ENCODE data around the gene PTX4. TPM values are rescaled to one million over a fixed set of nuclear protein-coding genes. Genes with fewer than 3 reads are reported as not detected.

PTX4 gene
- total and polyA plus RNA-seq, 2 experiments from 2014 or later: not detected

DNA sequence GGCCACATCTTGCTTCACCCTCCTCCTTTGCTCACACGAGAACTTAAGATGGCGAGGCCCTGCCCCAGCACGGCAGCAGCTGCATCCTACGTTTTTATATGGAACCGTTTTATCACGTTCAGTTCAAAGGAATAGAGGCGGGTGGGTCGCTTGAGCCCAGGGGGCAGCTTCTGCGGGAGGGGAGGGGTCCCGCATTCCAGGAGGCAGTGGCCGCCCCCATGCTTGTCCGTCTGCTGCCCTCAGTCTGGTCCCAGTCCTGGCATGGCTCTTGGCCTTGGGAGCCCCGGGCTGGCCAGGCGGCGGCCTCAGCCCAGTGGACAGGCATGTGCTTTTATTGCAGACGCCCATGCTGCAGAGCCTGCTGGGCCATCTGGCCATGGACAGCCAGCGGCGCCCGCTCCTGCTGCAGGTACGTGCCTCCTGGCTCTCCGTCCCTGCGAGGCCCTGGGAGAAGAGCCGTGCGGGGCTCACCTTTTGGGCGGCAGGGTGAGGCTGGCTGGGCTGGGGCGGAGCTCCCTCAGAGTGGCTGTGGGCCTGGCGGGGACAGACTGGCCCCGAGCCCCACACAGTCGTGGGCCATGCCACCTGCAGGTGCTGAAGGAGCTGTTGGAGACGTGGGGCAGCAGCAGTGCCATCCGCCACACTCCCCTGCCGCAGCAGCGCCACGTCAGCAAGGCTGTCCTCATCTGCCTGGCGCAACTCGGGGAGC lies 11.2 kb upstream of the PTX4 start:
- H4K20me1 ChIP-seq (replicated peaks; ENCODE audit: insufficient read depth): no peaks in the 10 kb centered on the region
- H3K27me3 ChIP-seq (ENCODE audit: insufficient read depth): no peaks in the 10 kb centered on the region
- no peaks in the 10 kb centered on the region for H3F3A ChIP-seq (replicated peaks; ENCODE audit: low read depth)
- H3K27ac Mint-ChIP-seq: no peak overlapping the region
- peaks cover 6% of the 10 kb centered on the region for H3K27me3 Mint-ChIP-seq (ENCODE audit: insufficient read depth, low read depth, poor library complexity)
- H3K9me3 Mint-ChIP-seq: no peaks in the 10 kb centered on the region
- H3K27ac ChIP-seq (ENCODE audit: low read depth): no peak overlapping the region
- H3K4me3 Mint-ChIP-seq: no peak overlapping the region
- no peaks in the 10 kb centered on the region for H3K4me1 Mint-ChIP-seq
- H3K4me2 ChIP-seq: no peak overlapping the region
- peaks cover 38% of the 10 kb centered on the region for H3K36me3 Mint-ChIP-seq (ENCODE audit: low read depth)
- H2AFZ ChIP-seq: no peak overlapping the region
- ATAC-seq (no peak), DNase-seq (ENCODE audit: low spot score) (no peak)
- TF ChIP-seq ETS1 (IDR thresholded peaks at IDR 0.05) (no peak), JUNB (IDR thresholded peaks at IDR 0.05; ENCODE audit: unreplicated experiment) (no peak), NANOG (IDR thresholded peaks at IDR 0.05; ENCODE audit: borderline replicate concordance) (no peak), POLR2AphosphoS5 (IDR thresholded peaks at IDR 0.05; ENCODE audit: low read depth) (no peak), EZH2 (IDR thresholded peaks at IDR 0.05; ENCODE audit: low read depth, unreplicated experiment) (no peak), CREB1 (CRISPR knock-in tag; IDR thresholded peaks at IDR 0.05; ENCODE audit: low read depth) (no peak), ZNF114 (CRISPR knock-in tag; IDR thresholded peaks at IDR 0.05) (no peak), STAT1 (IDR thresholded peaks at IDR 0.05; ENCODE audit: unreplicated experiment) (no peak), ZNF331 (CRISPR knock-in tag; IDR thresholded peaks at IDR 0.05; ENCODE audit: low read depth) (no peak), EZH2phosphoT487 (IDR thresholded peaks at IDR 0.05; ENCODE audit: unreplicated experiment) (no peak), REST (IDR thresholded peaks at IDR 0.05; ENCODE audit: unreplicated experiment) (no peak)
- TF ChIP-seq, protein P1, sequence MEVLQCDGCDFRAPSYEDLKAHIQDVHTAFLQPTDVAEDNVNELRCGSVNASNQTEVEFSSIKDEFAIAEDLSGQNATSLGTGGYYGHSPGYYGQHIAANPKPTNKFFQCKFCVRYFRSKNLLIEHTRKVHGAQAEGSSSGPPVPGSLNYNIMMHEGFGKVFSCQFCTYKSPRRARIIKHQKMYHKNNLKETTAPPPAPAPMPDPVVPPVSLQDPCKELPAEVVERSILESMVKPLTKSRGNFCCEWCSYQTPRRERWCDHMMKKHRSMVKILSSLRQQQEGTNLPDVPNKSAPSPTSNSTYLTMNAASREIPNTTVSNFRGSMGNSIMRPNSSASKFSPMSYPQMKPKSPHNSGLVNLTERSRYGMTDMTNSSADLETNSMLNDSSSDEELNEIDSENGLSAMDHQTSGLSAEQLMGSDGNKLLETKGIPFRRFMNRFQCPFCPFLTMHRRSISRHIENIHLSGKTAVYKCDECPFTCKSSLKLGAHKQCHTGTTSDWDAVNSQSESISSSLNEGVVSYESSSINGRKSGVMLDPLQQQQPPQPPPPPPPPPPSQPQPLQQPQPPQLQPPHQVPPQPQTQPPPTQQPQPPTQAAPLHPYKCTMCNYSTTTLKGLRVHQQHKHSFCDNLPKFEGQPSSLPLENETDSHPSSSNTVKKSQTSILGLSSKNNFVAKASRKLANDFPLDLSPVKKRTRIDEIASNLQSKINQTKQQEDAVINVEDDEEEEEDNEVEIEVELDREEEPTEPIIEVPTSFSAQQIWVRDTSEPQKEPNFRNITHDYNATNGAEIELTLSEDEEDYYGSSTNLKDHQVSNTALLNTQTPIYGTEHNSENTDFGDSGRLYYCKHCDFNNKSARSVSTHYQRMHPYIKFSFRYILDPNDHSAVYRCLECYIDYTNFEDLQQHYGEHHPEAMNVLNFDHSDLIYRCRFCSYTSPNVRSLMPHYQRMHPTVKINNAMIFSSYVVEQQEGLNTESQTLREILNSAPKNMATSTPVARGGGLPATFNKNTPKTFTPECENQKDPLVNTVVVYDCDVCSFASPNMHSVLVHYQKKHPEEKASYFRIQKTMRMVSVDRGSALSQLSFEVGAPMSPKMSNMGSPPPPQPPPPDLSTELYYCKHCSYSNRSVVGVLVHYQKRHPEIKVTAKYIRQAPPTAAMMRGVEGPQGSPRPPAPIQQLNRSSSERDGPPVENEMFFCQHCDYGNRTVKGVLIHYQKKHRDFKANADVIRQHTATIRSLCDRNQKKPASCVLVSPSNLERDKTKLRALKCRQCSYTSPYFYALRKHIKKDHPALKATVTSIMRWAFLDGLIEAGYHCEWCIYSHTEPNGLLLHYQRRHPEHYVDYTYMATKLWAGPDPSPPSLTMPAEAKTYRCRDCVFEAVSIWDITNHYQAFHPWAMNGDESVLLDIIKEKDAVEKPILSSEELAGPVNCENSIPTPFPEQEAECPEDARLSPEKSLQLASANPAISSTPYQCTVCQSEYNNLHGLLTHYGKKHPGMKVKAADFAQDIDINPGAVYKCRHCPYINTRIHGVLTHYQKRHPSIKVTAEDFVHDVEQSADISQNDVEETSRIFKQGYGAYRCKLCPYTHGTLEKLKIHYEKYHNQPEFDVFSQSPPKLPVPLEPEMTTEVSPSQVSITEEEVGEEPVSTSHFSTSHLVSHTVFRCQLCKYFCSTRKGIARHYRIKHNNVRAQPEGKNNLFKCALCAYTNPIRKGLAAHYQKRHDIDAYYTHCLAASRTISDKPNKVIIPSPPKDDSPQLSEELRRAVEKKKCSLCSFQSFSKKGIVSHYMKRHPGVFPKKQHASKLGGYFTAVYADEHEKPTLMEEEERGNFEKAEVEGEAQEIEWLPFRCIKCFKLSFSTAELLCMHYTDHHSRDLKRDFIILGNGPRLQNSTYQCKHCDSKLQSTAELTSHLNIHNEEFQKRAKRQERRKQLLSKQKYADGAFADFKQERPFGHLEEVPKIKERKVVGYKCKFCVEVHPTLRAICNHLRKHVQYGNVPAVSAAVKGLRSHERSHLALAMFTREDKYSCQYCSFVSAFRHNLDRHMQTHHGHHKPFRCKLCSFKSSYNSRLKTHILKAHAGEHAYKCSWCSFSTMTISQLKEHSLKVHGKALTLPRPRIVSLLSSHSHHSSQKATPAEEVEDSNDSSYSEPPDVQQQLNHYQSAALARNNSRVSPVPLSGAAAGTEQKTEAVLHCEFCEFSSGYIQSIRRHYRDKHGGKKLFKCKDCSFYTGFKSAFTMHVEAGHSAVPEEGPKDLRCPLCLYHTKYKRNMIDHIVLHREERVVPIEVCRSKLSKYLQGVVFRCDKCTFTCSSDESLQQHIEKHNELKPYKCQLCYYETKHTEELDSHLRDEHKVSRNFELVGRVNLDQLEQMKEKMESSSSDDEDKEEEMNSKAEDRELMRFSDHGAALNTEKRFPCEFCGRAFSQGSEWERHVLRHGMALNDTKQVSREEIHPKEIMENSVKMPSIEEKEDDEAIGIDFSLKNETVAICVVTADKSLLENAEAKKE (CRISPR knock-in tag; IDR thresholded peaks at IDR 0.05): no peak
- TF ChIP-seq, protein P2, sequence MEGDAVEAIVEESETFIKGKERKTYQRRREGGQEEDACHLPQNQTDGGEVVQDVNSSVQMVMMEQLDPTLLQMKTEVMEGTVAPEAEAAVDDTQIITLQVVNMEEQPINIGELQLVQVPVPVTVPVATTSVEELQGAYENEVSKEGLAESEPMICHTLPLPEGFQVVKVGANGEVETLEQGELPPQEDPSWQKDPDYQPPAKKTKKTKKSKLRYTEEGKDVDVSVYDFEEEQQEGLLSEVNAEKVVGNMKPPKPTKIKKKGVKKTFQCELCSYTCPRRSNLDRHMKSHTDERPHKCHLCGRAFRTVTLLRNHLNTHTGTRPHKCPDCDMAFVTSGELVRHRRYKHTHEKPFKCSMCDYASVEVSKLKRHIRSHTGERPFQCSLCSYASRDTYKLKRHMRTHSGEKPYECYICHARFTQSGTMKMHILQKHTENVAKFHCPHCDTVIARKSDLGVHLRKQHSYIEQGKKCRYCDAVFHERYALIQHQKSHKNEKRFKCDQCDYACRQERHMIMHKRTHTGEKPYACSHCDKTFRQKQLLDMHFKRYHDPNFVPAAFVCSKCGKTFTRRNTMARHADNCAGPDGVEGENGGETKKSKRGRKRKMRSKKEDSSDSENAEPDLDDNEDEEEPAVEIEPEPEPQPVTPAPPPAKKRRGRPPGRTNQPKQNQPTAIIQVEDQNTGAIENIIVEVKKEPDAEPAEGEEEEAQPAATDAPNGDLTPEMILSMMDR (conservative IDR thresholded peaks at IDR 0.05; ENCODE audit: low read depth in 2 of 2): no peak
- H3K4me1 ChIP-seq (ENCODE audit: insufficient read depth): no peaks in the 10 kb centered on the region
- no peaks in the 10 kb centered on the region for H3K9me2 ChIP-seq (ENCODE audit: insufficient read depth)
- no peak overlapping the region for H3K4me3 ChIP-seq
- no peaks in the 10 kb centered on the region for H3K79me2 ChIP-seq (replicated peaks; ENCODE audit: insufficient read depth)
- H3K36me3 ChIP-seq (ENCODE audit: insufficient read depth): peaks cover 12% of the 10 kb centered on the region
